HepG2 (cell line): Measurements from ENCODE around the gene TOR4A.

Experiments used
- ARID2 ChIP-seq: sonication (generic); formaldehyde crosslinking; IDR thresholded peaks from 2 replicates; pipeline ENCODE4 v1.8.1; 2022; ENCODE audit warnings: mild to moderate bottlenecking, missing genetic modification reagents, borderline replicate concordance
- CREB1 ChIP-seq, 2 experiments: fragments of 450-650 bp in 1 of 2; IDR thresholded peaks; 2 replicates each; pipeline ENCODE4 v1.6.1; 2016 to 2017; ENCODE audit warnings: control low read depth in 1 of 2, mild to moderate bottlenecking in 1 of 2, missing compliant biosample characterization in 1 of 2, missing genetic modification characterization in 1 of 2
- CTCF ChIP-seq: sonication (generic); formaldehyde crosslinking; IDR thresholded peaks from 2 replicates; pipeline ENCODE4 v1.5.0; 2020; ENCODE audit warnings: mild to moderate bottlenecking, missing genetic modification reagents, moderate library complexity
- ETV5 ChIP-seq: IDR thresholded peaks from 2 replicates; pipeline ENCODE4 v1.6.1; 2018; ENCODE audit warnings: missing biosample characterization, missing genetic modification reagents, inconsistent platforms, borderline replicate concordance
- FOXJ3 ChIP-seq: sonication (generic); formaldehyde crosslinking; IDR thresholded peaks from 2 replicates; pipeline ENCODE4 v1.4.0; 2020; ENCODE audit warnings: missing genetic modification reagents, mild to moderate bottlenecking, borderline replicate concordance
- GATA4 ChIP-seq: sonication (generic); IDR thresholded peaks from 2 replicates; pipeline ENCODE4 v1.6.1; 2016; ENCODE audit warnings: antibody characterized with exemption, low read depth, borderline replicate concordance
- NR2F2 ChIP-seq: IDR thresholded peaks from 2 replicates; pipeline ENCODE4 v1.6.1; 2012; ENCODE audit warnings: low read depth, inconsistent platforms, borderline replicate concordance
- POLR2AphosphoS5 ChIP-seq: IDR thresholded peaks from 2 replicates; pipeline ENCODE4 v1.6.1; 2012; ENCODE audit warnings: low read depth, low read length
- YEATS2 ChIP-seq: sonication (generic); formaldehyde crosslinking; IDR thresholded peaks from 2 replicates; pipeline ENCODE4 v1.4.0; 2020; ENCODE audit warnings: missing genetic modification reagents, borderline replicate concordance
- YY1 ChIP-seq: IDR thresholded peaks from 2 replicates; pipeline ENCODE4 v1.6.1; 2011; ENCODE audit warnings: low read length, low read depth, moderate library complexity, mild to moderate bottlenecking; ENCODE audit not compliant: insufficient read depth, insufficient replicate concordance
- ZBTB1 ChIP-seq: sonication (generic); formaldehyde crosslinking; IDR thresholded peaks from 2 replicates; pipeline ENCODE4 v1.4.0; 2020; ENCODE audit warnings: missing genetic modification reagents, borderline replicate concordance
- ZNF510 ChIP-seq: sonication (generic); formaldehyde crosslinking; IDR thresholded peaks from 2 replicates; pipeline ENCODE4 v1.4.0; 2020; ENCODE audit warnings: low read depth, mild to moderate bottlenecking, missing genetic modification reagents

- TF ChIP-seq GATA4 (no peak), FOXJ3 (CRISPR knock-in tag) (no peak), POLR2AphosphoS5 (no peak), CTCF (CRISPR knock-in tag) (no peak), YY1 (no peak), ETV5 (no peak), ARID2 (no peak), CREB1 (IDR thresholded peaks at IDR 0.05) (no peak), CREB1 (CRISPR knock-in tag; IDR thresholded peaks at IDR 0.05) (no peak), ZBTB1 (CRISPR knock-in tag) (no peak), ZNF510 (CRISPR knock-in tag) (no peak), YEATS2 (CRISPR knock-in tag) (no peak), NR2F2 (no peak)
Observed at GRCh38 chr9:137234055-137234697, 43.4 kb upstream of the TOR4A start.
